Stimulated activated CD8-positive, alpha-beta memory T cell treated with anti-CD3 and anti-CD28 coated beads, Interleukin-7, amount 100 ng/mL, for 1 hour (primary cell): ENCODE measurements around the gene CNKSR3.

ENCODE experiments used
- DNase-seq, 2 donors: peaks; one replicate each; pipeline ENCODE4 v3.0.0-alpha.2; 2020; ENCODE audit warnings: low read depth in 2 of 2

Gene CNKSR3

DNA sequence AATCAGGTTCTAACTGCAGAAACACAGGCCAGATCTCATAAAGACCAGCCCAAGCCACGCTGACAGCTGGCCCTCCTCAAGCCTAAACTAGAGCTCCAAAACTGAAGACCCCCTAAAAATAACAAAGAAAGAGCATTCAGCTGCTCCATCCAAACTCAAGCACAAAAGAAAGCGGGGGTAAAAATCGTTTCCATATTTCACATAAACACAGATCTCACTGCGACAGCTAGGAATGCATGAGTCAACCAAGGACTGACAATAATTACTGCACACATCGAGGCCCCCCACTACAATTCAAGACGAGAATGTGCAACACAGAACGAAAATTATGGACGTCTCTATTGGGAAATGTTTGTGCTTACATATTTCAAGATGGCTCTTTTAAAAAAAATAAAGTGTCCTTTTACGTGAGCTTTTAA lies 31.1 kb downstream of the CNKSR3 start:
- no peak for DNase-seq

GRCh38 chr6:154478701-154479060 lies 31.8 kb downstream of the CNKSR3 start:
- no peak for DNase-seq

DNA sequence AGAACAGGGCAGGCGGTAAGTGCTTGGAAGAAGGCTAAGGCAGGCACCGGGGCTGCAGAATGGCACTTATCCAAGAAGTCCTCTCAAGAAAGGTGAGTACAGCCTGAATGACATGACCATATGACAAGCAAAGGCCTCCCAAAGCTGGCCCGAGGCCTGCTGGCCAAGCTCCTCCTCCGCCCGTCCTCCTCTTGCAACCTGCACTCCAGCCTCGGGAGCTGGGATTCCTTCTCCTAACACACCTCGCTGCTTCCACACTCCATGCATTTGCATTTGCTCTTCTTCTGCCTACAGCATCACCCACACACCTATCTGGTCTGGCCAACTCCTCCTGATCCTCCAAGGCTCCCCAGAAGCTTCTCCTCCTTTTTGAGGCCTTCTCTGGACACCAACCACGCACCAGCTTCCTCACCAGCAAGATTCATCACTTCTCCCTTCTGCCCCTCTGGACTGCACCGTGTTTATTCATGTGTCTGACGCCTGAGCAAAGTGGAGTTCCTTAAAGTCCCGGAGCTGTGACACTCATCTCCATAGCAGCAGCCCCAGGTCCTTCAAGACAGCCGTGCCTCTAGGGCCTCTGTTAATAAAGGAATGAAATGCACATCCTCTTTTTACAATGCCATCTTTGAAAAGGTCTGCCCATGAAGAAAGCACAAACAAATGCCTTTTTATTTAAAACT lies 32.3 kb downstream of the CNKSR3 start:
- DNase-seq: no peak

GRCh38 chr6:154476494-154476893 lies 34.0 kb downstream of the CNKSR3 start:
- no peak for DNase-seq

DNA sequence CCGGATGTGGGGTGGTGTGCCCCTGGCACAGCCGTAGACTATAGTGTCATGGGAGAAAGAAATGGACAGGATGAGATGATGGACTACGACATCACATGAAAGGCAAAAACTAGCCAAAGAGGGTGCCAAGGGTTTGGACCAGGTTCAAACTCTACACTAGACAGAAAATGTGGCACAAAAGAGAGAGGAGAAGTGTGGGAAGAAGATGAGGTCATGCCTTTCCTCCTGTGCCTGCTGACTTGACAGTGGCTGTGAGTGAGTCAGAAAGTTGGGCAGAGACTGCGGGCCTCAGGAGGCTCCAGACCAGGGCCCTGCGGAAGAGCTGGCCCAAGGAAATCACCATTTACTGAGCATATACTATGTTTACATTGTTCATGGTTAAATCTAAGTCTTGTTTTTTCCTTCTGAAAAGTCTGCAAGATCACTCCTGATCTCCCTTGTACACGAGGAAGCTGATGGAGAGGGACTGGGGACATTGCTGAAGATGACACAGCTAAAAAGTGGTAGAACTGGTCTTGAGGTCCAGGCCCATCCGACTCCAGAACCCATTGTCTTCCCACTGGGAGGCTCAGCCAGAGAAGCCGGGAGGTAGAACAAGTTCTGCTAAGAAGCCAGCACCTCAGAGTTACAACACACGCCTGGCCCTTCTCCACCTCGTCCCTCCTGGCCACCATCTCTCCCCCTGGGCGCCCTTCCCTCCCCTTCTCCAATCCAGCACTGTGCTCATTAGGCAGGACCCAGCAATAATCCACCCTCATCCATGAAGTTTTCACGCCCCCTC lies 35.6 kb downstream of the CNKSR3 start:
- no peak for DNase-seq

DNA sequence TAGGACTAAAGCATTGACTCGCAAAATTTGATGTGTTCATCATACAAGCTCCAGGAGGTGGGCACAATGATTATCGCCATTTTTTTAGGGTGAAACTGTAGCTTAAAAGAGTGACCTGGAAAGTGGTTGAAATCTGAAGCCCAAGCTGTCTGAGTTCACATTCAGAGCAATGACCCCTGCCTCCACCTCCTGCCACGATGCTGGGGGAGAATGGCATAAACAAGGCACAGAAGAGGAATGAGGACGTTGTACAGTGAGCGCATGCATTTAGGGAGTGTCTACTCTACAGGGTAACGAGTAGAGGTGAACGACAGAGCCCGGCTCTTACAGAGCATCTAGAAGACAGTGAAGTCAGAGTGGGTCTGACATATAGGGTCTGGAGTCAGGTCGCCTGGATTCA lies 37.2 kb downstream of the CNKSR3 start:
- DNase-seq: no peak

DNA sequence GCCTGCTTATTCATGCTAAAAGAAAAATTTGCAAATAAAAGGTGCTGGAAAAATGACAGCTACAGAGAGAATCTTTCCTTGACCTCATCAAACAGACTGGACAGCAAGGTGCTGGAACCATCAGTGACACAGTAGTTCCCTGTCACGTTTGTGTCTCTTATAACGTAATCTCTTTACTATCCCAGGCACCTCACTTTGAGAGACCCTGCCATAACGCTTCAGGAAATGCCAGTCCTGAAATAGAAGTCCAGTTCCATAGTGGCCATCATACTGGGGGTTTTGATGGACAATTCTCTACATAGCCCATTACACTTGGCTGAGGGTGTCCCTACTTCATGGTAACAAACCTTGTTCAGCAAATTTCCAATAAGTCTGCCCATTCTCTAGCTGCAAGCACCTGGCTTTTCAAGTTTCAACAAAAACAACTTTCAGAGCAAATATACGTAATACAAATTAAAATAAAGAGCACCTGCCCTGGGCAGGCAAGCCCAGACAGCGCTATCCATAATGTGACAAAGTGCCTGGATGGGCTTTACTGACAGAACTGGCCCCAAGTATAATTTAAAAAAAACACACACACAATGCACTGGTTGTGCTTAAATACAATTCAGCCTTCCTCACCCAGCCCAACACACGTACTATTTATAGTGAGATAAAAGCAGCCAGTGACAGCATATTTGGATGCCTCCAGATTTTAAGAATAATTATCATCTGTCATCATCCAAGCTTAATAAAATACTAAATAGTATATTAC lies 38.7 kb downstream of the CNKSR3 start:
- DNase-seq: no peak

DNA sequence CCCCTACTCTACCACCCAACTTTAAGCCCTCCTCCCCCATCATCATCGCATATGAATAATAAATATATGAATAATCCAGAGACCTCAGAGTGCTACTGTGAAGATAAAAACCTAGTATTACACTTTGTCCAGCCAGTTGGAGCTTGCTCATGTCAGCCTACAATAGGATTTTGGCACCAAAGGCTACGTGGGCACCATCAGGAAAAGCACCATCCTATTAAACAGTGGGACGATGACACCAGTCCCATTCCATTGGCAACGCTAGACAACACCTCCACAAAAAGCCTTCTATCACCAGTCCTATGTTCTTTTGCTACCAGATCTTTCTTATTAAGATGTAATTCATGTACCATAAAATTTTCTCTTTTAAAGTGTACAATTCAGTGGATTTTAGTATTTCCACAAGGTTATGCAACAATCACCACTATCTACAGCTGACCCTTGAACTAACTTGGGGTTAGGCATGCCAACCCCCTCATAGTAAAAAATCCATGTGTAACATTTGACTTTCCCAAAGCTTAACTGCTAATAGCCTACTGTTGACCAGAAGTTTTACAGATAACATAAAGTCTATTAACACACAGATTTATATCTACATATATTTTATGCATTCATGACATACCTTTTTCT lies 41.1 kb downstream of the CNKSR3 start:
- no peak for DNase-seq

DNA sequence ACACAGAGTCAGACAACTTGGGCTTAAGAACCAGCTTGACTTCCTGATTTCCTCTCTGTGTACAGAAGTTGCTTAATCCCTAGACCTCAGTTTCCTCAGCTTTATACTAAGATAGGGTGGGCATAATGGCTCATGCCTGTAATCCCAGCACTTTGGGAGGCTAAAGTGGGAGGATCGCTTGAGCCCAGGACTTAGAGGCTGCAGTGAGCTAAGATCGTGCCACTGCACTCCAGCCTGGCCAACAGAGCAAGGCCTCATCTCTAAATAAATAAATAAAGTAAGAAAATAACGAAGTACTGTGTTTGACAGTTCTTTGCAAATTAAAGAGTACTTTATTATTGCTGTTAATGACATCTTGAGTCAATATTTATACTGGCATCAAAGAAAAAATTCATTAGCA lies 41.7 kb downstream of the CNKSR3 start:
- no peak for DNase-seq

- no peak for DNase-seq
Observed at GRCh38 chr6:154466971-154467679, 43.4 kb downstream of the CNKSR3 start.

GRCh38 chr6:154466139-154466538 lies 44.3 kb downstream of the CNKSR3 start:
- no peak for DNase-seq

DNA sequence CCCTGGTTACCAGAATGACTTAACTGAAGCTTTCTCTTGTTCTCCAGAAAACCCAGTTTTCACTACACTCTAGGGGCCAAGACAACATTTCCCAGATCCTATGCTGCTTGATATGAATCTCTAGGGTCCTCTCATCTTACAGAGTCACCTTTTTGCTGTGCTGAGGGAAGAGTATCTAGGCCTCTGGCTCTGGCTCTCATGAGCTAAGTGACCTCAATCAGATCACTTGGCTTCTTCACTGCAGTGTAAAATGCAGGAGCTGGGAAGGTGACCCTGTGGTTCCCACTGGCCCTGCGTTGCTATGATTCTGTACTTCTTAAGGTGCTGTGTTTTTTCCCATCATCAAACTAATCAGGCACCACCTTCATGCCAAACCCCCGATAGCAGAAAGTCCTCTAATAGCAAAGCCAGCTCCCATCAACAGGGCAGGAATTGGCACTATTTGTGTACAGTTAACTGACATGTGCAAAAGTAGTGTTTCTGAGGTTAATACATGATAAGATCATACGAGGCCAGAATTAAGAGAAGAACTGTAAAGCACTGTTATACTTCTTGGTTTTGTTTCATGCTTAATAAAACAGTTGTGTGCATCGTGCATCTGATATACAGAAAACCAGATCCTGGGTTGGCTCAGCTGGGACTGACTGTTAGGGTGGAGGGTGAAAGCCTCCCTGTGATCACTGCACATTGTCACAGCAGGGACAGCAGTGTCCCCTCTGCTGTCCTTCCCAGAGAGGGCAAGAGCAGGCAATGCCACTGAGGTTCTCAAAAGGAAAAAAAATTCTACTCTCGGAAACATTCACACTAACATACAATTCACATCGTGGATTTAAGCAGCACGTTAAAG lies 46.7 kb downstream of the CNKSR3 start:
- DNase-seq: no peak

- no peak for DNase-seq
Observed at GRCh38 chr6:154462425-154462824, 48.1 kb downstream of the CNKSR3 start.

DNA sequence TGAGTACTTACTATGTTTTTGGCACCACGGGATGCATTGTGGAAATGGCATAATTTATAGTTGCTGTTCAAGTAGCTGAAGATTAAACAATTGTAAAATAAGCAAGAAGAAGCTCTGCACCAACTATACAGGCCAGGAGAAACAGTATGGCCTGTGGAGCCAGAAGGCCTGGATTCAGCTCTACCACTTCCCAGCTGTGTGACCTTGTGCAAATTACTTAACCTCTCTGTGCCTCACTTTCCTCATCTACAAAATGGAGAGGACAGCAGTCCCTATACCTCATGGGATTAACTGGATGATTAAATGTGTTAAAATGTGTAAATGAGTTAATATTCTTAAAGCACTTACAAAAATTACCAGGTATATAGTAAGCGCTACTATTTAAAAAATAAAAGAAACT lies 49.1 kb downstream of the CNKSR3 start:
- no peak for DNase-seq

GRCh38 chr6:154460306-154461071 lies 50.0 kb downstream of the CNKSR3 start:
- DNase-seq: no peak

DNA sequence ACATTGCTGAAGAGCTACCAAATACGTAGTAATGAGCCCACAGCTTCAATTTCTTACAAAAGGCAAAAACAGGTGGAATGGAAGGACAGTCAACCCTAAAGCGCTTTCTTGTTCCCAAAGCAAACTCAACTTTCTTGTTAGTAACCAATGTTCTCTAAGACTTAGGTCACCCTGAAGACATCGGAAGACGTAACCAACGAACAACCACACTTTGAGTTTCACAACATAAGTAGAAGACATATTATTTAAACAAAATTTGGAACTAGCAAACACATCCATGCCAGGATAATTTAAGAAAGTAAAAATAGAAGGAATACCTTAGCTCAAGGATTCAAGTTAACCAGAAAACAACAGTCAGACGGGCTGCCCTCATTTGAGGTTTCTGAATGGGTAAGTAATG lies 51.0 kb downstream of the CNKSR3 start:
- no peak for DNase-seq

DNA sequence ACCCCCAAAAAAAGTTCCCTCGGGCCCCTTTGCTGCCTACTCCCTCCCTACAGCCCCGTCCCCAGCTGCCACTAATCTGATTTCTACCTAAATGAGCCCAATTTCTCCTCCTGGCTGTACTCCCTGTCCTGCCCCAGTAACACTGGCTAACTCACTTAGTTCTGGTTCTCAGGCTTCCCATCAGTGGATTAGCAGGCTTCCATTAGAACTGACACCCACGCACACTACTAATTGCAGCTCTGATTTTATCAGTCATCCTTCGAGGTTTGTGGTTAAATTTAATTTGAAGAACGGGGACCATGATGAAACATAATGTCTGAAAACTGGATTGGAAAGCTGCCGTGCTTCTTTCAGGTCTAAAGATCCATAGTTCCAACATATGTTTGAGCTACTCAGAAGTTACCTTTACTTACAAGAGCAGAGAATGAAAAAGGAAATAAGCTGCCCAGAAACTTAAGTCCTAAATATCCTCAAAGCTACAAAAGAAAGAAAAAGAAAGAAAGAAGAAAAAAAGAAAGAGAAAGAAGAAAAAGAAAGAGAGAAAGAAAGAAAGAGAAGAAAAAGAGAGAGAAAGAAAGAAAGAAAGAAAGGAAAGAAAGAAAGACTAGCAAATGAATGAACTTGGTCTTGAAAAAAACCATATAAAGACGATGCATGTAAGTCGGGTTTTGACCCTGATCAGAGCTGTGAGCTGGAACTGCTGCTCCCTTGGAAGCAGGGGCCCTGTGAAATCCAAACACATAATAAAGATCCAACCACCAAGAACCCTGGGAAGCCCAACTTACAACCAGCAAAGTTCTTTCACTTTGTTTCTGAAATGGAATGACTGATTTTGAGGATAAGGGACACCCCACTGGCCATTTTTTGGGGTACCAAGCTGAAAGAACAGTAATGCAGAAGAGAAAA lies 51.7 kb downstream of the CNKSR3 start:
- no peak for DNase-seq

DNA sequence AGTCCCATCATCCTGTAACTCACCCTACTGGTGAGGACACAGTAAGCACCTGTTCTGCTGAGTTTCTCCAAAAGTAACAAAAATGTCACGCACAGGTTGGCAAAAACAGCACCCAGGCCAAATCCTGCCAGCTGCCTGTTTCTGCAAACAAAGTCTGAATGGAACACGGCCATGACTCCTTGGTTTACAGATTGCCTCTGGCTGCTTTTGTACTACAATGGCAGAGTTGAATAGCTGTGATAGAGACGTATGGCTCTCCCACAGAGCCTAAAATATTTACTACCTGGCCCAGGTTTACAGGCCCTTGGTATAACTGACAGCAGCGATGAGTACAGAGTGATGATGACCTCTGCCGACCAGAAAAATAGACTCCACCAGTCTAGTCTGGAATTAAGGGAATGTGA lies 52.6 kb downstream of the CNKSR3 start:
- no peak for DNase-seq
